Motor neuron (in vitro differentiated cells): Measurements from ENCODE around the gene CAMSAP2. TPM values are rescaled to one million over a fixed set of nuclear protein-coding genes. Genes with fewer than 3 reads are reported as not detected.

Experiments
- ATAC-seq, 8 experiments: fragments of 200-7000 bp; cut with Tn5 transposase; replicated peaks in 6 of 8; 2 replicates each; pipeline ENCODE4 v1.8.0; 2021; ENCODE audit warnings: mild to moderate bottlenecking in 8 of 8, moderate library complexity in 8 of 8
- H3K27ac ChIP-seq, 2 donors: fragments of 250-450 bp; sonication (Bioruptor Pico); 2 replicates each; pipeline ENCODE4 v1.9.0; 2021; ENCODE audit warnings: antibody characterized with exemption in 2 of 2, mild to moderate bottlenecking in 2 of 2, moderate library complexity in 1 of 2
- H3K4me1 ChIP-seq, 2 donors: fragments of 250-450 bp; sonication (Bioruptor Pico); replicated peaks in 1 of 2; 2 replicates each; pipeline ENCODE4 v1.6.1; 2021; ENCODE audit warnings: antibody characterized with exemption in 2 of 2, mild to moderate bottlenecking in 2 of 2, moderate library complexity in 1 of 2
- H3K4me3 ChIP-seq, 5 donors: fragments of 250-450 bp; sonication (Bioruptor Pico); 2 replicates each; pipeline ENCODE4 v1.9.0; 2021; ENCODE audit warnings: antibody characterized with exemption in 5 of 5, mild to moderate bottlenecking in 5 of 5, moderate library complexity in 4 of 5
- WGBS, 10 experiments: fragments of 450-650 bp; shearing (Covaris generic); methylation state at CpG; one replicate each; pipeline ENCODE4 v1.0.0; 2022; 5-methylcytosine and 5-hydroxymethylcytosine counted together
- in situ Hi-C, 9 experiments: fragments of 400-800 bp; cut with MboI; loops; one replicate each; pipeline ENCODE4 v1.15.0; 2021; ENCODE audit warnings: low sequenced_read_pairs in 9 of 9, low pct_unique_long_range_greater_than_20kb in 2 of 9; ENCODE audit not compliant: unreplicated experiment in 9 of 9
- total RNA-seq, 8 experiments: library from RNA; unstranded; fragments of 300-600 nt; gene quantifications; 2 replicates each; pipeline versions ENCODE4 v1.2.3 to v1.2.4, GENCODE V29; 2022

CAMSAP2 gene
- total RNA-seq, 8 experiments from 2014 or later = 17.2 to 70.2 (median 59.7) TPM

DNA sequence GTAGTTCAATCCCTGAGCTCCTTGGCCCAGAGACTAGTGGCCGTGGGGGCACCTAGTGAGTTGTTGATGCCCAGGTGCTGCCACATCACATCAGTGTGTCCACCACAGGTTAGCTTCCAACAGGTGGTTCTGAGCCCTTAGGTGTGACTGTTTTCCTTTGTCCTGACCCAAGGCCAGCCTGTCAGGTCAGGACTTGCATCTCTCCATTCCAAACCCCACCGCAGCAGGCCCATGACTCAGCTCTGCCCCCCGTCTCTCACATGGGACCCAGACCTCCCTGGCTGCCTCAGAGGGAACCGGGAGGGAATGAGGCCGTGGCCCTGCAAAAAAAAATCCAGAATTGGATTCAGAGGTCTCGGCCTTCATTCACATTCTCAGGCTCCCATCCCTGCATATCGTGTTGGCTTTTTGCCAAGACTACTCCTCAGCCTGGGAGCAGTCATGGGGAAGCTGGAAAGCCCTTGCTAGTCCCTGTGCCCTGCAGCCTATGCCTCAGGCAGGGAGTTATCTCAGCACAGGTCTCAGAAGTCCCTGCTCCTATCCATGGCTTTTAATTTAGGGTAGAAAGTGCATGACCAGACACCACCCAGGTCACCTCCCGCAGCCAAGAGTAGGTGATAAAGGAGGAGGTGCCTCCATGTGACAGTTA lies 163.2 kb downstream of the CAMSAP2 start:
- H3K27ac ChIP-seq = no peak overlapping the region
- in situ Hi-C loops = no loop called here
- no peak overlapping the region for H3K4me3 ChIP-seq
- peak in 2 of 8 experiments; percentile 42 to 52 for ATAC-seq
- no peaks in the 10 kb centered on the region for H3K4me1 ChIP-seq
- WGBS, 10 experiments = 86 to 100% (median 94%) methylated on average over 1 to 8 of the region's 8 CpGs; no CpG with 5 or more reads in 7 of the 10 experiments

DNA sequence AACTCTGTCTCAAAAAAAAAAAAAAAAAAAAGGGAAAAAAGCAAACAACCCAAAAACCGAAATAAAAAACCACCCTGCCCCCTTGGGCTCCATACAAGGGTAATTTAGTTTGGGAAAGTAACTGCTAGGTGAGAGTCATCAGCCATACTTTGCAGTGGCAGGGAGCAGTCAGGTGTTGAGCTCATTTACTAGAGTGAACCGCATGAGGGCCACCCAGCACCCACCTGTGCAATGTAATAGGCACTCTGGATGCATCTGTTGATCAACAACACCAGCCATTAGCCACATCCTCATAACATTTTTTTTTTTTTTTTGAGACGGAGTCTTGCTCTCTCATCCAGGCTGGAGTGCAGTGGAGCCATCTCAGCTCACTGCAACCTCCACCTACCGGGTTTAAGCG lies 165.1 kb downstream of the CAMSAP2 start:
- no peaks in the 10 kb centered on the region for H3K4me1 ChIP-seq
- in situ Hi-C loops = no loop called here
- H3K4me3 ChIP-seq = no peak overlapping the region
- H3K27ac ChIP-seq = no peak overlapping the region
- ATAC-seq = no peak
- 40 to 100% (median 92%) methylated on average over 1 to 5 of the region's 5 CpGs; no CpG with 5 or more reads in 3 of the 10 experiments for WGBS, 10 experiments

DNA sequence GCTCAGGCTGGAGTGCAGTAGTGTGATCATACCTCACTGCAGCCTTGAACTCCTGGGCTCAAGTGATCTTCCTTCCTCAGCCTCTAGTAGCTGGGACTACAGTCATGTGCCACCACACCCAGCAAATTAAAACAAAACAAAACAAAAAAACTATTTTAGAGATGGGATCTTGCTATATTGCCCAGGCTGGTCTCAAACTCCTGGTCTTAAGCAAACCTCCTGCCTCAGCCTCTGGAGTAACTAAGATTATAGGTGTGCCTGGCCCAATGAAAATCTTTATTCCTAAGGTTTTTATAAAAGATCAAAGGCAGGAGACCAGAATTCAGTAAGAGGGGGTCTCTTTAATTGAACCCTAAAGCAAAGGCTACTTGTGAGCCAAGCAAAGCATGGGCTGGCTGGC lies 166.1 kb downstream of the CAMSAP2 start:
- in situ Hi-C loops = no loop called here
- no peaks in the 10 kb centered on the region for H3K4me1 ChIP-seq
- no peak overlapping the region for H3K27ac ChIP-seq
- H3K4me3 ChIP-seq = no peak overlapping the region
- ATAC-seq = no peak

DNA sequence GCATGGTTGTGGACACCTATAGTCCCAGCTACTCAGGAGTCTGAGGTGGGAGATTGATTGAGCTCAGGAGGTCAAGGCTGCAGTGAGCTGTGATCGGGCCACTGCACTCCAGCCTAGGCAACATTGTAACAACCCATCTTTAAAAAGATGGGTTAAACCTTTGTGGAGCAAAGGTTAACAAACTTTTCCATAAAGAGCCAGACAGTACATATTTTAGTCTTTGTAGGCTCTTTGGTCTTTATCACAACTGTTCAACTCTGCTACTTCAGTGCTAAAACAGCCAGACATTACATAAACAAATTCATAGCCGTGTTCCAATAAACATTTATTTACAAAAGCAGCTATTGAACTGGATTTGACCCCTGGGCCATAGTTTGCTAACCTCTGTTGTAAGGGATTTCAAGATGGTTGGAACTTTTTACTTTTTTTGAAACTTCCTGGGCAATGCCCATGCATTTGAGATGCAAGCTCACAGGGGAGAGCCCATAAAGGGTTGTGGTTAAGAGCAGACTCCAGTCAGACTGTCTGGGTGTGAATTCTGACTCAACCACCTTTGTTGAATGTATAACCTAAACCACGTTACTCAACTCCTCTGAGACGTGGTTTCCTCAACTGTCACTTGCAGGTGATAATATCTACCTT lies 166.8 kb downstream of the CAMSAP2 start:
- H3K4me1 ChIP-seq = no peaks in the 10 kb centered on the region
- no peak overlapping the region for H3K4me3 ChIP-seq
- ATAC-seq = peak in 2 of 8 experiments; percentile 55 to 70
- 46 to 96% (median 74%) methylated on average over 1 to 4 of the region's 4 CpGs for WGBS, 10 experiments
- H3K27ac ChIP-seq = no peak overlapping the region
- in situ Hi-C loops = no loop called here

DNA sequence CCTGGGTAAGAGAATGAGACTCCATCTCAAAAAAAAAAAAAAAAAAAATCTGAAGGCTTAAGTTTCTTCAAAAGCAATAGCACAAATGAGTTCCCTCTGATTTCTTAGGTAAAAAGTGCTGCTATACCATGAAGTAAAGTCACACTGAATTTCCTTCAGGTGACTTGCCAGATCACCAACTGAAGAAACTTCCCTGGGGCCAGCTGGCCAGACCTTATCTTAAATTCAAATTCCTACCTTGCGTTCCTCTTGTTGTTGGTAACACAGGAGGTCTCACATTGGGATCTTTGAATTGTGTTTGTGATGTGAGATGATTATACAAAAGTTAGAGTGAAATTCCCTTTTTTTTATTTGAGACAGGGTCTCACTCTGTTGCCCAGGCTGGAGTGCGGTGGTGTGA lies 167.8 kb downstream of the CAMSAP2 start:
- no peak for ATAC-seq

DNA sequence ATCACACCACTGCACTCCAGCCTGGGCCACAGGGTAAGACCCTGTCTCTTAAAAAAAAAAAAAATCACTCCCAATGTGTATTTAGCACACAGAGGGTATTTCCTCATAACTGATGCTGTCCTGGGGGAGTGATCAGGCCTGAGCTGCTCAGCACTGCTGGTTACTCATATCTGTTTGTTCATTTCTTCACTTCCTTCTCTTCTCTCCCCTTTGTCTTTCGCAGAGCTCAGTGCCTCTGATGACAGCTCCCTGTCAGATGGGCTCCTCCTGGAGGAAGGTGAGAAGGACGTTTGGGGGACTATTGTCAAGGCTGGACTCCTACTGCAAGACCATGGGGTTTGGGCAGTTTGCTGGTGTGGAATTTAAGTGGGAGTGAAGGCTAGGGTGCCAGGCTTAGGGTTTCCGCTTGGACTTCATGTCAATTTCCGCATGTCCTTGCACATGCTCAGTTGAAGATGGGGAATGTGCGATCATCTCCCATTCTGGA lies 169.0 kb downstream of the CAMSAP2 start:
- WGBS, 10 experiments = 0 to 100% (median 93%) methylated on average over 1 to 5 of the region's 5 CpGs; no CpG with 5 or more reads in 1 of the 10 experiments
- in situ Hi-C loops = no loop called here
- ATAC-seq = no peak
- Histone ChIP-seq H3K4me3 (no peak overlapping the region), H3K27ac (no peak overlapping the region), H3K4me1 (no peaks in the 10 kb centered on the region)

More for the DNA sequence above, 167.8 kb downstream of the CAMSAP2 start:
- in situ Hi-C loops = no loop called here
- 80 to 100% (median 96%) methylated on average over 1 to 2 of the region's 2 CpGs; no CpG with 5 or more reads in 3 of the 10 experiments for WGBS, 10 experiments
- no peak overlapping the region for H3K27ac ChIP-seq
- no peak overlapping the region for H3K4me3 ChIP-seq
- H3K4me1 ChIP-seq = no peaks in the 10 kb centered on the region

DNA sequence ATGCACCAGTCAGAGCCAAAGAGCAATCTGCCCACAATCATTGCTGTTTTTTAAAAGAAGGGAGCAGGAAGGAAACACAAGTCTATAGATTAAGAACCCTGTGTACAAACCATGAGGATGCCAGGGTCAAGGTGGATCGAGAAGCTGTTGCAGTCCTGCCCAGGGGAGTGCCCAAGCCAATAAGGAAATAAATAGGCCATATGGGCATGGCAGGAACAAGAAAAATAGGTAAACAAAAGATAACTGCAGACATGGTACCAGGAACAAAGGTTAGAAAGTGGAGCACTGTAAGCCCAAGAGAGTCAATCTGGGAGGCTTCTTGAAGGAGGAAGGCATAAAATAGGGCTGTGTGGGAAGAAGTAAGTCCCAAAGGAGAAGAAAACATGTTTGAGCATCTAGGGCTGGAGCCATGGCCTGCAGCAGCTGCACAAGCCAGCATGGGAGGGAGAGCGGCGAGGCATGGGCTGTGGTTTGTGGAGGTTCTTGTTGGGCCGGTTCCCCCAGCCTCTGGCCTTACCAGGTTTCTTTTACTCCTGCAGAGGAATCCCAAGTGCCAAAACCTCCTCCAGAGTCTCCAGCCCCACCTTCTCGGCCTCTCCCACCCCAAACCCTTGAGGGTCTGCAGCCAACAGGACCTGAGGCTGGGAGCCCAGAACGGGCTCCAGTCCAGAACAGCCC lies 169.6 kb downstream of the CAMSAP2 start:
- Histone ChIP-seq H3K27ac (no peak overlapping the region), H3K4me3 (no peak overlapping the region), H3K4me1 (no peaks in the 10 kb centered on the region)
- in situ Hi-C loops = no loop called here
- ATAC-seq = no peak
- 43 to 100% (median 94%) methylated on average over 1 to 4 of the region's 6 CpGs; no CpG with 5 or more reads in 1 of the 10 experiments for WGBS, 10 experiments

DNA sequence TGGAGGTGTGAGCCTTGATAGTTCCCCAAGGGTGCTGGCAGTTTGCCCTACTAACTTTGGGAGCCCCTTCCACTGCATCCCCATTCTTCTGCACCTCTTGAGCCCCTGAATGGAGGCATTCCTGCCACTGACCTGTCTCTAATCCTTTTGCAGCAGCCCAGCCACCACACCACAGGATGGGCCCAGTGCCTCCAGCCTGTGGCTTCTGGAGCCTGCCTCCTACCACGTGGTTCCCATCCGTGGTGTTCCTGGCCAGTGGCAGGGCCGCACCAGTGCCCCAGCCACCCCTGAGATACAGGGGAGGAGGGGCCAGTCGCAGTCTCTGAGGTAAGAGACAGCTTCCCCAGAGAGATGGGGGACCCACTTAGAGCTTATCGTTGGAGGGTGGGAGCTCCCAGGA lies 170.4 kb downstream of the CAMSAP2 start:
- in situ Hi-C loops = no loop called here
- H3K4me1 ChIP-seq = no peaks in the 10 kb centered on the region
- H3K27ac ChIP-seq = no peak overlapping the region
- ATAC-seq = no peak
- WGBS, 10 experiments = 20 to 95% (median 91%) methylated on average over 1 to 5 of the region's 5 CpGs; no CpG with 5 or more reads in 6 of the 10 experiments
- H3K4me3 ChIP-seq = no peak overlapping the region

DNA sequence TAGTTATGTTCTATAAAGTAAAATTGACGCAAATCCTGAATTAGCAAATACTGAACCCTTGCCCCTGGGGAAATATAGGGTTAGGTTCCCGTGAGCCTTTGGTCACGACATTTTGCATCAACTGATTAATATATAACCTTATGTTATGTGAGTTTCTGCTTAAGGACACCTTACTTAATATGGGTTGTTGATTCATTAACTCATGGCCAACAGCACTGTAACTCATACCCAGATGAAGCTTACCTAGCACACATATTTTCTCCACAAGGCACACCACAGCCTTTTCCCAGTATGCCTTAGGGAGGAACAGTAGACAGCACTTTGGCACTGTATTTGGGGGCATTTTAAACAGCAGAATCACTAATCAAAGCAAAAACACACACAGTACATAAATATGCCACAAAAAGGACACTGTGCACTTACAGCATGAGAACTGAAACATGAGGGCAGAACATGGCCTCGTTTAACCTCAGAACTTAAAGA lies 171.1 kb downstream of the CAMSAP2 start:
- no peak for ATAC-seq
- Histone ChIP-seq H3K4me1 (no peaks in the 10 kb centered on the region), H3K27ac (no peak overlapping the region), H3K4me3 (no peak overlapping the region)
- in situ Hi-C loops = no loop called here
- 31 to 100% (median 80%) methylated on average over 2 to 4 of the region's 4 CpGs; no CpG with 5 or more reads in 1 of the 10 experiments for WGBS, 10 experiments

Other genes starting within 250 kb of the CAMSAP2 start
- gene KIF14, start 118.1 kb upstream of the CAMSAP2 start, total RNA-seq = 10 to 100 TPM in 1 of 8 experiments, 1 to 10 TPM in 4, under 1 TPM in 3; 0.15 to 15.9 (median 1.1) TPM
- 10 to 100 TPM; 14.7 to 31.3 (median 22.1) TPM for gene DDX59, start 69.0 kb upstream of the CAMSAP2 start, total RNA-seq
- under 1 TPM in 3 of 8 experiments, not detected in 5; 0.11 to 0.62 (median 0.17) TPM for gene GPR25, start 134.1 kb downstream of the CAMSAP2 start, total RNA-seq
- gene INAVA, start 156.0 kb downstream of the CAMSAP2 start, total RNA-seq = 10 to 100 TPM in 1 of 8 experiments, 1 to 10 TPM in 4, under 1 TPM in 3; 0.22 to 19.9 (median 2.1) TPM